Loucy (cell line): ENCODE measurements around the gene ID1.

ENCODE experiments used
- CTCF ChIP-seq: fragments of 200-600 bp; sonication (generic); conservative IDR thresholded peaks from 2 replicates; pipeline ENCODE4 v1.5.1; 2014; ENCODE audit warnings: mild to moderate bottlenecking, antibody characterized with exemption, low read length
- EZH2phosphoT487 ChIP-seq: fragments of 200-600 bp; IDR thresholded peaks from 2 replicates; pipeline ENCODE4 v1.6.1; 2018; ENCODE audit warnings: antibody characterized with exemption, mild to moderate bottlenecking, moderate library complexity, borderline replicate concordance

DNA sequence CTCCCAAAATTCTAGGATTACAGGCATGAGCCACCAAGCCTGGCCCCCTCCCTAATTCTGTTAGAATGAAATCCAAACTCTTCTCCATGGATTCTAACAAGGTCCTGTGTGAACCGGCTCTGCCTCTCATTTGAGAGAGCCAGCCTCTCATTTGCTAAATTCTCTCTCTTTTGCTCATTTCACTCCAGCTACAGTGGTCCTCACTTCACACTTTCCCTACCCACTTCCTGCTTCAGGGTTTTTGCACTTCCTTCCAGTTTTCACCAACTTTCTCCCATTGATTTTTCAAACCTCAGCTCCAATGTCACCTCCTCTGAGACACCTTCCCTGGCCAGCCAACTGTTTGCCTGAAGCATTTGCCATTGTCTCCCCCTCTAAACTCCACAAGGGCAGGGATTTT, 37.7 kb downstream of the ID1 start:
- no peak for TF ChIP-seq CTCF
- no peak for TF ChIP-seq EZH2phosphoT487
